H1 (cell line): ENCODE measurements around the gene PTGES. TPM values are rescaled to one million over a fixed set of nuclear protein-coding genes. Genes with fewer than 3 reads are reported as not detected.

ENCODE experiments used
- CTCF ChIA-PET: fragments of 300-600 bp; sonication (Branson Sonifier 250); formaldehyde crosslinking; loops from one replicate; lab custom pipeline; 2021; ENCODE audit not compliant: partially characterized antibody; lab: Charles Lee
- POLR2A ChIA-PET: fragments of 300-600 bp; sonication (Branson Sonifier 250); formaldehyde crosslinking; loops from one replicate; lab custom pipeline; 2021; ENCODE audit warnings: inconsistent platforms; ENCODE audit not compliant: partially characterized antibody; lab: Charles Lee
- DNase-seq, 2 experiments: peaks; one replicate each; pipeline versions ENCODE4 v3.0.0 to v3.0.0-alpha.2; 2010 to 2022; ENCODE audit warnings: low spot score in 2 of 2, low read depth in 1 of 2, mixed read lengths in 1 of 2
- FAIRE-seq: peaks from 2 replicates; lab custom pipeline; 2011; peaks lifted over from hg19 to GRCh38; lab: Jason Lieb, UNC
- H2AFZ ChIP-seq: 2 replicates; pipeline ENCODE4 v1.8.1; 2012; ENCODE audit warnings: low read length, inconsistent platforms
- H2AK5ac ChIP-seq: 2 replicates; pipeline ENCODE4 v1.6.1; 2013; ENCODE audit warnings: low read depth, low read length
- H2BK120ac ChIP-seq: replicated peaks from 2 replicates; pipeline ENCODE3; 2013; ENCODE audit warnings: low read depth, low read length, inconsistent platforms
- H2BK12ac ChIP-seq: 2 replicates; pipeline ENCODE4 v1.6.1; 2013; ENCODE audit warnings: low read depth, low read length
- H2BK15ac ChIP-seq: 2 replicates; pipeline ENCODE4 v1.6.1; 2013; ENCODE audit warnings: low read length
- H2BK20ac ChIP-seq: 2 replicates; pipeline ENCODE4 v1.6.1; 2013; ENCODE audit warnings: low read length
- H2BK5ac ChIP-seq: 2 replicates; pipeline ENCODE4 v1.6.1; 2013; ENCODE audit warnings: low read depth, low read length
- H3K14ac ChIP-seq: 2 replicates; pipeline ENCODE4 v1.6.1; 2013; ENCODE audit warnings: inconsistent platforms; ENCODE audit not compliant: insufficient read length
- H3K18ac ChIP-seq: 2 replicates; pipeline ENCODE4 v1.6.1; 2013; ENCODE audit warnings: low read length; ENCODE audit errors: extremely low read depth
- H3K23ac ChIP-seq: 2 replicates; pipeline ENCODE4 v1.6.1; 2013; ENCODE audit warnings: inconsistent platforms; ENCODE audit not compliant: insufficient read length
- H3K23me2 ChIP-seq: 2 replicates; pipeline ENCODE4 v1.6.1; 2013; ENCODE audit warnings: low read depth, low read length
- H3K27ac ChIP-seq: 2 replicates; pipeline ENCODE4 v1.6.1; 2011; ENCODE audit warnings: low read depth, low read length, inconsistent platforms
- H3K27me3 ChIP-seq, 4 experiments: replicated peaks in 1 of 4; 1 replicate in 1 of 4; 2 replicates in 3 of 4; pipeline versions ENCODE4 v1.6.1 to v1.8.1; 2011 to 2013; ENCODE audit warnings: low read length in 3 of 4, mild to moderate bottlenecking in 3 of 4, inconsistent platforms in 2 of 4, mixed read lengths in 2 of 4, moderate library complexity in 1 of 4; ENCODE audit not compliant: control insufficient read depth in 3 of 4, insufficient read depth in 3 of 4; ENCODE audit errors: extremely low read depth in 1 of 4
- H3K36me3 ChIP-seq, 4 experiments: 2 replicates each; pipeline versions ENCODE4 v1.6.1 to v1.8.1; 2011 to 2013; ENCODE audit warnings: mild to moderate bottlenecking in 4 of 4, low read length in 3 of 4, moderate library complexity in 2 of 4, control low read depth in 1 of 4, inconsistent platforms in 1 of 4; ENCODE audit not compliant: insufficient read depth in 4 of 4, control insufficient read depth in 2 of 4
- H3K4ac ChIP-seq: replicated peaks from 2 replicates; pipeline ENCODE3; 2013; ENCODE audit warnings: low read length, low read depth, mixed read lengths, inconsistent platforms; ENCODE audit not compliant: insufficient read length
- H3K4me1 ChIP-seq, 4 experiments: replicated peaks in 1 of 4; 1 replicate in 1 of 4; 2 replicates in 3 of 4; pipeline versions ENCODE4 v1.6.1 to v1.8.1; 2011 to 2013; ENCODE audit warnings: low read length in 3 of 4, inconsistent platforms in 2 of 4, mixed read lengths in 1 of 4; ENCODE audit not compliant: insufficient read depth in 4 of 4, control insufficient read depth in 3 of 4
- H3K4me2 ChIP-seq, 2 experiments: 2 replicates each; pipeline versions ENCODE4 v1.6.1 to v1.8.1; 2011 to 2013; ENCODE audit warnings: low read depth in 2 of 2, low read length in 2 of 2, control low read depth in 1 of 2, inconsistent platforms in 1 of 2, mild to moderate bottlenecking in 1 of 2; ENCODE audit not compliant: insufficient read depth in 1 of 2
- H3K4me3 ChIP-seq, 4 experiments: fragments of 200-600, 300-600 bp in 1 of 4; sonication (generic), shearing (Covaris generic), sonication (Bioruptor Twin) in 1 of 4; 2 replicates each; pipeline versions ENCODE4 v1.5.1 to v1.8.1; 2011 to 2016; ENCODE audit warnings: low read length in 4 of 4, low read depth in 3 of 4, control low read depth in 2 of 4, inconsistent platforms in 2 of 4, mild to moderate bottlenecking in 2 of 4, mixed read lengths in 1 of 4, moderate library complexity in 1 of 4; ENCODE audit not compliant: insufficient read depth in 2 of 4; ENCODE audit errors: extremely low read depth in 1 of 4
- H3K56ac ChIP-seq: replicated peaks from 2 replicates; pipeline ENCODE3; 2013; ENCODE audit warnings: low read depth, mild to moderate bottlenecking, mixed read lengths, low read length, inconsistent platforms; ENCODE audit not compliant: insufficient read length
- H3K79me1 ChIP-seq: 2 replicates; pipeline ENCODE4 v1.6.1; 2013; ENCODE audit warnings: low read depth, low read length, control low read depth
- H3K79me2 ChIP-seq, 2 experiments: 2 replicates each; pipeline versions ENCODE4 v1.6.1 to v1.8.1; 2012 to 2013; ENCODE audit warnings: low read length in 2 of 2, mild to moderate bottlenecking in 2 of 2, inconsistent platforms in 1 of 2; ENCODE audit not compliant: insufficient read depth in 2 of 2, control insufficient read depth in 1 of 2
- H3K9ac ChIP-seq, 4 experiments: replicated peaks in 1 of 4; 1 replicate in 1 of 4; 2 replicates in 3 of 4; pipeline versions ENCODE4 v1.6.1 to v1.8.1; 2011 to 2013; ENCODE audit warnings: low read depth in 3 of 4, low read length in 3 of 4, control low read depth in 2 of 4, mild to moderate bottlenecking in 2 of 4, moderate library complexity in 2 of 4, inconsistent platforms in 1 of 4; ENCODE audit errors: extremely low read depth in 1 of 4
- H3K9me3 ChIP-seq, 2 experiments: 2 replicates each; pipeline versions ENCODE4 v1.6.1 to v1.8.1; 2012 to 2013; ENCODE audit warnings: mild to moderate bottlenecking in 2 of 2, moderate library complexity in 2 of 2, control low read depth in 1 of 2, inconsistent platforms in 1 of 2, low read depth in 1 of 2, low read length in 1 of 2, mixed read lengths in 1 of 2; ENCODE audit not compliant: insufficient read depth in 2 of 2
- H4K20me1 ChIP-seq, 2 experiments: replicated peaks in 1 of 2; 2 replicates each; pipeline versions ENCODE3 to v1.8.1; 2011 to 2013; ENCODE audit warnings: inconsistent platforms in 2 of 2, low read length in 2 of 2, mild to moderate bottlenecking in 1 of 2; ENCODE audit not compliant: insufficient read depth in 2 of 2, control insufficient read depth in 1 of 2
- H4K5ac ChIP-seq: 2 replicates; pipeline ENCODE4 v1.6.1; 2013; ENCODE audit warnings: low read length, low read depth, mixed read lengths, inconsistent platforms; ENCODE audit not compliant: insufficient read length
- H4K8ac ChIP-seq: 2 replicates; pipeline ENCODE4 v1.8.0; 2013; ENCODE audit warnings: mild to moderate bottlenecking, moderate library complexity, low read length, inconsistent platforms; ENCODE audit not compliant: insufficient read depth; ENCODE audit errors: extremely low read depth
- H4K91ac ChIP-seq: replicated peaks from 2 replicates; pipeline ENCODE3; 2013; ENCODE audit warnings: low read length, mixed read lengths, inconsistent platforms; ENCODE audit not compliant: insufficient read length
- ASH2L ChIP-seq: fragments of 200-600, 300-600 bp; sonication (generic); IDR thresholded peaks from one replicate; pipeline ENCODE4 v1.7.1; 2017; ENCODE audit warnings: low read length
- CHD1 ChIP-seq: IDR thresholded peaks from 2 replicates; pipeline ENCODE4 v1.6.1; 2012; ENCODE audit warnings: low read depth, low read length, improper control_type of control experiment
- EZH2 ChIP-seq: fragments of 200-600 bp; sonication (generic); IDR thresholded peaks from 2 replicates; pipeline ENCODE4 v1.7.1; 2012; ENCODE audit warnings: low read depth, mild to moderate bottlenecking, moderate library complexity, low read length, inconsistent platforms; ENCODE audit not compliant: severe bottlenecking
- FOSL1 ChIP-seq: IDR thresholded peaks from 2 replicates; pipeline ENCODE4 v1.6.1; 2011; ENCODE audit warnings: mild to moderate bottlenecking, low read depth, low read length, moderate library complexity; ENCODE audit not compliant: insufficient read depth
- GTF2F1 ChIP-seq: IDR thresholded peaks from 2 replicates; pipeline ENCODE4 v1.6.1; 2012; ENCODE audit warnings: low read depth, low read length, improper control_type of control experiment, borderline replicate concordance
- KDM5A ChIP-seq: fragments of 200-600 bp; IDR thresholded peaks from 2 replicates; pipeline ENCODE4 v1.7.1; 2012; ENCODE audit warnings: mild to moderate bottlenecking, low read length, inconsistent platforms, mixed read lengths
- NANOG ChIP-seq: IDR thresholded peaks from 2 replicates; pipeline ENCODE4 v1.6.1; 2011; ENCODE audit warnings: low read length, low read depth, mild to moderate bottlenecking, inconsistent platforms; ENCODE audit not compliant: insufficient read depth, poor library complexity, severe bottlenecking
- RNF2 ChIP-seq: fragments of 200-900, 300-1000 bp; sonication (generic); IDR thresholded peaks from 2 replicates; pipeline ENCODE4 v1.7.1; 2016; ENCODE audit warnings: borderline replicate concordance, low read depth, mild to moderate bottlenecking, antibody characterized with exemption, low read length; ENCODE audit not compliant: poor library complexity, severe bottlenecking; ENCODE audit errors: missing control alignments
- RXRA ChIP-seq: IDR thresholded peaks from 2 replicates; pipeline ENCODE4 v1.6.1; 2011; ENCODE audit warnings: low read depth, mild to moderate bottlenecking, low read length, moderate library complexity; ENCODE audit not compliant: insufficient read depth
- SIX5 ChIP-seq: IDR thresholded peaks from 2 replicates; pipeline ENCODE4 v1.6.1; 2011; ENCODE audit warnings: mild to moderate bottlenecking, low read depth, low read length
- YY1 ChIP-seq: IDR thresholded peaks from 2 replicates; pipeline ENCODE4 v1.6.1; 2011; ENCODE audit warnings: low read depth, mild to moderate bottlenecking, low read length
- WGBS, 2 experiments: shearing (Covaris generic) in 1 of 2; methylation state at CpG; one replicate each; pipeline versions ENCODE4 v1.1.6 to v1.1.7; 2013 to 2015; ENCODE audit warnings: low lambda C conversion rate in 2 of 2, mixed read lengths in 2 of 2, inconsistent platforms in 1 of 2, low coverage in 1 of 2, missing lambda C conversion rate in 1 of 2; ENCODE audit not compliant: insufficient replicate concordance in 2 of 2, insufficient coverage in 1 of 2, insufficient read length in 1 of 2; ENCODE audit errors: extremely low coverage in 1 of 2, missing lambda C conversion rate in 1 of 2; 5-methylcytosine and 5-hydroxymethylcytosine counted together
- polyA plus RNA-seq, 7 experiments: library from polyadenylated mRNA; depleted of rRNA in 3 of 7; stranded (reverse) in 5 of 7; unstranded in 2 of 7; fragments of >200 nt in 5 of 7; fragments of 200-250 nt in 2 of 7; gene quantifications; 1 replicate in 5 of 7; 2 replicates in 1 of 7; 4 replicates in 1 of 7; pipeline versions ENCODE4 v1.2.1 to v1.2.3, GENCODE V29; 2011 to 2013; ENCODE audit warnings: missing spikeins in 2 of 7, mixed read lengths in 2 of 7
- total RNA-seq: library from RNA; stranded (reverse); fragmentation: NEBNext Ultra II Directional; extraction: Animal tissue kit (Norgen Biotek cat#: 25700); gene quantifications from 2 replicates; pipeline ENCODE4 v1.2.1, GENCODE V29; 2021
- TF ChIP-seq, protein P1 (sequence below): IDR thresholded peaks from 2 replicates; pipeline ENCODE4 v1.6.1; 2012; ENCODE audit warnings: low read length, inconsistent platforms

The PTGES gene
- total and polyA plus RNA-seq, 2 of the 8 experiments (the other 6 are each of a cell fraction or from before 2014, with no cell fraction given) = 3.2 to 5.1 TPM

DNA sequence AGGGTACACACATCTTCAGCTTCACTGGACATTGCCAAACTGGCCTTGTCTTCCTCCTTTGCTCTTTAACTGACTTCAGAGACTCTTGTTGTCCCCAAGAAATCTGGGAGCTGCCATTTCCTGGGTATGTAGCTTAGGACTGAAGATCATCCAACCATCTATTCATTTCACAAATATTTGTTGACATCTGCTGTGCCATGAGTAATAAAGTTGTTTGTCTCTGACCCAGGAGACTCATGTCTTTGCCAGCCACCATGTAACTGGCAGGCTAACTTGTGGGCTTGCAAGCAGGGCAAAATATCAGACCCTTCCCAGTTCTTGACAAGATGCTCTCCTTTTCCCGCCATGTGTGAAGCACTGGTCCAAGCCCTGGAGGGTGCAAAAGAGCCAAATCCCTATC, 33.0 kb upstream of the PTGES start:
- Histone ChIP-seq H2BK12ac (no peak overlapping the region), H3K9me3 (no peaks in the 10 kb centered on the region), H4K5ac (no peak overlapping the region), H3K79me1 (no peaks in the 10 kb centered on the region), H2AFZ (no peak overlapping the region), H3K4me2 (no peak overlapping the region), H3K18ac (no peak overlapping the region), H3K27me3 (no peaks in the 10 kb centered on the region), H3K23me2 (no peaks in the 10 kb centered on the region), H3K14ac (no peak overlapping the region), H3K4ac (no peak overlapping the region), H3K9ac (peak overlapping the region in 1 of 4 experiments; percentile 51; a peak in 2 of 7 replicates), H4K8ac (no peak overlapping the region), H3K36me3 (no peaks in the 10 kb centered on the region), H2BK15ac (no peak overlapping the region), H4K91ac (no peak overlapping the region), H3K27ac (no peak overlapping the region), H2AK5ac (no peak overlapping the region), H3K79me2 (no peaks in the 10 kb centered on the region), H2BK120ac (no peak overlapping the region), H3K56ac (no peak overlapping the region), H3K4me1 (no peaks in the 10 kb centered on the region), H2BK5ac (no peak overlapping the region), H3K23ac (no peak overlapping the region), H4K20me1 (no peaks in the 10 kb centered on the region), H3K4me3 (no peak overlapping the region), H2BK20ac (no peak overlapping the region)
- ChIA-PET CTCF (interaction anchor here (1.0 to 12.8 kb wide), 7 partner anchors 10 to 173 kb away, joined by 3 to 250 read pairs (median 11); no protein-coding TSS in a partner anchor), POLR2A (interaction anchor here (2.1 kb wide), 1 partner anchor 48 kb away, joined by 4 read pairs; no protein-coding TSS in a partner anchor)
- FAIRE-seq (no peak), DNase-seq (no peak)
- WGBS, 2 experiments = 77% methylated on average over 1 of the region's 1 CpG; no CpG with 5 or more reads in 1 of the 2 experiments
- TF ChIP-seq CHD1 (no peak), SIX5 (no peak), YY1 (no peak), GTF2F1 (no peak), KDM5A (no peak), FOSL1 (no peak), RNF2 (no peak), EZH2 (no peak), RXRA (no peak), ASH2L (no peak), NANOG (no peak)
- TF ChIP-seq, protein P1, sequence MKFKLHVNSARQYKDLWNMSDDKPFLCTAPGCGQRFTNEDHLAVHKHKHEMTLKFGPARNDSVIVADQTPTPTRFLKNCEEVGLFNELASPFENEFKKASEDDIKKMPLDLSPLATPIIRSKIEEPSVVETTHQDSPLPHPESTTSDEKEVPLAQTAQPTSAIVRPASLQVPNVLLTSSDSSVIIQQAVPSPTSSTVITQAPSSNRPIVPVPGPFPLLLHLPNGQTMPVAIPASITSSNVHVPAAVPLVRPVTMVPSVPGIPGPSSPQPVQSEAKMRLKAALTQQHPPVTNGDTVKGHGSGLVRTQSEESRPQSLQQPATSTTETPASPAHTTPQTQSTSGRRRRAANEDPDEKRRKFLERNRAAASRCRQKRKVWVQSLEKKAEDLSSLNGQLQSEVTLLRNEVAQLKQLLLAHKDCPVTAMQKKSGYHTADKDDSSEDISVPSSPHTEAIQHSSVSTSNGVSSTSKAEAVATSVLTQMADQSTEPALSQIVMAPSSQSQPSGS = no peak
